NCI-H82 (cell line): ENCODE data around the gene FGFRL1.
A peak's percentile ranks its signal among the peaks of the same experiment; 100 is the strongest.

Source experiments
- DNase-seq: peaks from one replicate; lab custom pipeline; 2025; lab: John Stamatoyannopoulos, UW

The FGFRL1 gene

GRCh38 chr4:1040344-1041146, 29.1 kb downstream of the FGFRL1 start:
- DNase-seq = no peak

DNA sequence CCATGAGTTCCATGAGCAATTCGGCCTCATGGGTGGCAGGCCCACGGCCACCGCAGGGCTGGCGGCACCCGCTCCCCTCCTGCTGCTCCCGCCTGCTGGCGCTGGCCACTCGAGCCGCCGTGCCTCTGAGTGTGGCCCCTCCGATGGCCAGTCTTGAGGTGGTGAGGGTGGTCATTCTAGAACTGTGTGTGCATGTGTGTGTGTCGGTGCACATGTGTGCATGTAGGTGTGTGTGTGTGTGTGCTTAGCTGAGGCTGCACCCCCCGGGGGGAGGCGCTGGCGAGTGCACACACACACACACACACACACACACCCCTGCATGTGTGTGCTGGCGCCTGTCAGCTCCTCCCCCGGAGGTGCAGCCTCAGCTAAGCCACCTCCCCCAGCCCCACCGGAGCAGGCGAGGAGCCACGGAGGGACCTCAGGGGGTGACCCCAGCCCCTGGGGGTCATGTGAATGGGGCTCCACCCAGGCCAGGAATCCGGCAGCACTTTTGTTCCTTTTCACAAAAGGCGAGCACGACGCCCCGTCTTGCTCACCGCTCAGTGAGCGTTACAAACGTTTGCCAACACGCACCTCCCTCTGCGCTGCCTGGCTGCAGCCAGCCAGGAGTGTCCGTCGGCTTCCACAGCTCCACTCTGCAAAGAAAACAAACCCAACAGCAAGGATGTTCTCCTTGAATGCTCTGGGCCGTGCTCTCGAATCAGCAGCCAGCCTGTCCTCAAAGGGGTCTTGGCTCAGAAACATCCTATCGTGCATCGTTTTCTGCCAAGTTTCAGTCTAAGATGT, 29.9 kb downstream of the FGFRL1 start:
- DNase-seq = no peak

- DNase-seq = no peak
Observed at GRCh38 chr4:1041936-1042330, 30.5 kb downstream of the FGFRL1 start.

DNA sequence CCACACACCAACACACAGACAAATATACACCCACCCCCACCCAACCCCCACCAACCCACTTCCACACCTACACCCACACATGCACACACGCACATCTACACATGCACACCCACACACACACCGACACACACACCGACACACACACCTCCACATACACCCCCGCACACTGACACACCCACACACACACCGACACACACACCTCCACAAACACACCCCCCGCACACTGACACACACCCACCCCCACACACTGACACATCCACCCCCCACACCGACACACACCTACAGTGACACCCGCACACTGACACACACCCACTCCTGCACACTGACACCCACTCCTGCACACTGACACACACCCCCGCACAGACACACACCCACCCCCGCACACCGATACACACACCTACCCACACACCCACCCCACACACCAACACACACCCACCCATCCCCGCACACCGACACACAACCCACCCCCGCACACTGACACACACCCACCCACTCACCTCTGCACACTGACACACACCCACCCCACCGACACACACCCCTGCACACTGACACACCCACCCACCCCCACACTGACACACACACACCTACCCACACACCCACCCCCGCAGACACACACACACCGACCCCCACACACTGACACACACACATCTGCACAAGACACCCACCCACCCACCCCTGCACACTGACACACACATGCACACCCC, 31.1 kb downstream of the FGFRL1 start:
- DNase-seq = no peak

DNA sequence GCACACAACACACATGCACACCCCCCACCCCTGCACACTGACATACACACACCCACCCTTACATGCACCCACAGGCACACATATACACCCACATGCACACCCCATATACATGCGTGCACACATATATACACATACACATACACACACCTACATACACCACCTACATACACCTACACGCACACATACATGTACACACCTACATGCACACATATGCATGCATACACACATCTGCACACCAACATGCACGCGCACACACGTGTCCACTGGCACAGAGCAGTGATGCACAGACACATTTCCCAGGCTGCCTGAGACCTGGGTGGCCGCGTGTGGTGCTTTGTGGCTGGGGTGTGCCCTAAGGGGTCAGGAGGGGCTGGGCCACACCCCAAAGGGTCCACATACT, 31.7 kb downstream of the FGFRL1 start:
- no peak for DNase-seq

DNA sequence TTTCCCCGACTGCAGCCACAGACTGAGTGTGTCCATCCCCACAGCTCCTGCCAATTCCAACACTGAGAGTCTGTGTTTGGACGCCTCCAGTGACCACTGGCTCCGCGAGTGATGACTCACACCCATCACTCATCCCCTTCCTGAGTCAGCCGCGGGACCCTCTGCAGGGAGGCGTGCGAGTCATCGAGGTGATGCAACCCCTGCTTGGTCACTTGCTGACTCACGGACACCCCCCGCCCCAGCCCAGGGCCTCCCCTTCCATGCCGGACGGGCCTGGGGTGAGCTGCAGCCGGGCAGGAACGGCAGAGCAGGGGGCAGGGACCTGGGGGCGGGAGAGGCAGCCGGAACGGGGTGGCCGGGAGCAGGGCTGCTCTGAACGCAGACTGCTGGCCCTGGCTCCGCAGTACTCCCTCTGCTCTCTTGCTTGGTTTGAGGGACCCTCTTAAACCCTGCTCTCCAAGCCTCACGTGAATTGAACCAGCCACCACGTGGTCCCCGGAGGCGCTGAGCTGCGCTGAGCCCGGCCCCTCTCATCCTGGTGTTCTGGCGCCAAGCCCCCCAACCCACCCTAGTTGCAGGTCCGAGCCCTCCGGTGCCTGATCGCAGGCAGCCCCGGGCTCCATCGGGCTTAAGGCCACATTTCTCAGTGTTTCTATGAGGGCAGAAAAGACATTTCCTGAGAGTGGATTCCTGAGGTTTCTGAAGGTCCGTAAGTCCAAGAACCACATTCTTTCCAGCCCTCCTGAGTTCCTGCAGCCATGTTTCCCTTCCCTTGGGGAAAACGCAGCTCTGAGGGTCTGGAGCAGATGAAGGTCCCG, 32.4 kb downstream of the FGFRL1 start:
- DNase-seq = no peak

- DNase-seq = no peak
Observed at GRCh38 chr4:1044469-1045192, 33.2 kb downstream of the FGFRL1 start.

GRCh38 chr4:1045193-1045594, 33.8 kb downstream of the FGFRL1 start:
- DNase-seq = no peak

DNA sequence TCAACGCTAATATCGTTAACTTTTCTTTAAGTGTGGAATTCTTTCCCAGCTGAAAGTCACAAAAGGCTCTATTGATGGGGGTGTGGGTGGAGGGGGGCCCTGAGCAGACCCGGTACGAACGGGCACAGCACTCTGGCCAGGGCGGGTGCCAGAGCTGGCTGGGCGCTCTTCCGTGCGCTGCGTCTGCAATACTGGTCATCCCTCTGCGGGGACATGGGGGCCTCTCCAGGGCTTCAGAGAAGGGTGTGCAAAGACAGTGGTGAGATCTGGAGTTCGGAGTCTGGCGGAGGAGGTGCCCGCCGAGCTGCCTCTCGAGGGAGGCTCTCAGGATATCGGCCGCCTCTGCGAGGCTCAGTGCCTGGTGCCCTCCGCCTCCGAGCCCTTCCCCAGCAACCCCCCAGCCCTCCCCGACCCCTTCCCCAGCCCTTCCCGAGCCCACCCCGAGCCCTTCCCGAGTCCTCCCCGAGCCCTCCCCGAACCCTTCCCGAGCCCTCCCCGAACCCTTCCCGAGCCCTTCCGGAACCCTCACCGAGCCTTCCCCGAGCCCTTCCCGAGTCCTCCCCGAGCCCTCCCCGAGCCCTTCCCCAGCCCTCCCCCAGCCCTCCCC, 34.3 kb downstream of the FGFRL1 start:
- no peak for DNase-seq

DNA sequence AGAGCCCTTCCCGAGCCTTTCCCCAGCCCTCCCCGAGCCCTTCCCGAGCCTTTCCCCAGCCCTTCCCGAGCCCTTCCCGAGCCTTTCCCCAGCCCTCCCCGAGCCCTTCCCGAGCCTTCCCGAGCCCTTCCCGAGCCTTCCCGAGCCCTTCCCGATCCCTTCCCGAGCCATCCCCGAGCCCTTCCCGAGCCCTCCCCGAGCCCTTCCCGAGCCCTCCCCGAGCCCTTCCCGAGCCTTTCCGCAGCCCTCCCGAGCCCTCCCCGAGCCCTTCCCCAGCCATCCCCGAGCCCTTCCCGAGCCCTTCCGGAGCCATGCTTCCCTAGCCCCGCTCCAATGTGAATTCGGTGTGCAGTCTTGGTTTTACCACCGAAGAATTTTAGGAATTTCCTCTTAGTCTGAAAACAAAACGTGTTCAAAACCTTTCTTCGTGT, 35.2 kb downstream of the FGFRL1 start:
- DNase-seq = peak; percentile 24

DNA sequence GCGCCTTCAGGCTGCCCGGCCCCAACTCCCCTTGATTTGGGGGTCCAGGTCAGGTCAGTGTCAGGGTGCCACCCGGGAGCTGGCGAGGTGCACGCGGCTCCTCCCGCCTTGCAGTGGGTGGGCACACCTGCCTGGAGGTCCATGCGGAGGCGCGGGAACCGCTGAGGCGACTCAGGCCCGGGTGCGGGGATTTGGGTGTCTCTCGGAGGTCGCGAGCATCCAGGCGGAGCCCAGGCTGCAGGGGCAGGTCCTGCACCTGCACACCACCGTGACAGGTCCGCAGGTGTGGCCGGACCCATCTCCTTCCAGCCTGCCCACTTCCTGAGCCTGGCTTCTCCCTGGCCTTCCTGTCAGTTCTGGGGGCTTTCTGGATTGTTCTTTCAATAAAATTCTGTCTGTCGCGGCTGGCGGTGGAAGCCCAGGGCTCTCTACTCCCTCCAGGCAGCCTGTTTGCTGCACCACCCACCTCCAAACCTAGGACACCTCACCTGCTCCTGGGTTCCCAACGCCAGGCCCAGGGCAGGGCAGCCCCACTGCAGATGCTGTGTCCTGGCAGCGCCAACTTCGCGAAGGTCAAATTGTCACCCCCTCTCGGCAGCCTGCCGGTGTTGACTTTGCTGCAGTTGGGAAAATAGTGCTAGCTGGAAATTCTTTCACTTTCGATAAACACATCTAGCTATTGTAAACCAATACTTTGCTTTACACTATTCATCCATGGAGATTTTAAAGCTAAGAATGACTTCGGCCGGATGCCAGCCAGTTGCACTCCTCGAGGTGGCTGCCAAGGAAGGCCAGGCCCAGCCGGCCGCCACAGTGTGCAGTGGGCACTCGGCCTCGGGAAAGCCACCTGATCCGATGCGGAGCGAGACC, 35.9 kb downstream of the FGFRL1 start:
- no peak for DNase-seq

GRCh38 chr4:1047976-1048772, 36.7 kb downstream of the FGFRL1 start:
- DNase-seq = no peak

DNA sequence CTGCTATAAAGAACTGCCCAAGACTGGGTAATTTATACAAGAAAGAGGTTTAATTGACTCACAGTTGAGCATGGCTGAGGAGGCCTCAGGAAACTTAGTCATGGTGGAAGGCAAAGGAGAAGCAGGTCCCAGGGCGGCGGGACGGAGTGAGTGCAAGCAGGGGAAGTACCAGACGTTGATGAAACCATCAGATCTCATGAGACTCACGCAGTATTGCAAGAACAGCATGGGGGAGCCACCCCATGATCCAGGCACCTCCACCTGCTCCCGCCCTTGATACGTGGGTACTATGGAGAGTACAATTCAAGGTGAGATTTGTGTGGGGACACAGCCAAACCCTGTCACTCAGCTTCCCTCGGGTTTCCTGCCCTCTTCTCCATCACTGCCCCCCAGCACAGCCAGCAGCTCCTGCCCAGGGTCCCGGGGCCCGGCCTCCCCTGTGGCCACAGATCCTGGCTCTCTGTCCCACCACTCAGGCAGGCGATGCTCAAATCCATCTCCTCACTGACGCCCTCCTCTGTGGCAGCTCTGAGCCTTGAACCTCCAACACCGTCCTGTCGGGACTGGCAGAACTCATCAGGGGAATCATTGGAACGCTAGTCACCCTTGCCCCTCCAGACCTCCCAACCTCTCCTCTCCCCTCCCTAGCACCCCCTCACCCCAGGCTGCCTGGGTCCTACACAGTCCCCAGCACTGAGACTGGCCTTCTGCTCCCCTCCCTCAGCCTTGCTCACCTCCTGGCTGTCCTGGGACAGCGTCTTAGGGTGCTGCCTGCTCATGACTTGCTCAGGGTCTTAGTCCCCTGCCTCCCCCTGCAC, 37.6 kb downstream of the FGFRL1 start:
- DNase-seq = no peak

GRCh38 chr4:1049591-1049905, 38.1 kb downstream of the FGFRL1 start:
- no peak for DNase-seq

DNA sequence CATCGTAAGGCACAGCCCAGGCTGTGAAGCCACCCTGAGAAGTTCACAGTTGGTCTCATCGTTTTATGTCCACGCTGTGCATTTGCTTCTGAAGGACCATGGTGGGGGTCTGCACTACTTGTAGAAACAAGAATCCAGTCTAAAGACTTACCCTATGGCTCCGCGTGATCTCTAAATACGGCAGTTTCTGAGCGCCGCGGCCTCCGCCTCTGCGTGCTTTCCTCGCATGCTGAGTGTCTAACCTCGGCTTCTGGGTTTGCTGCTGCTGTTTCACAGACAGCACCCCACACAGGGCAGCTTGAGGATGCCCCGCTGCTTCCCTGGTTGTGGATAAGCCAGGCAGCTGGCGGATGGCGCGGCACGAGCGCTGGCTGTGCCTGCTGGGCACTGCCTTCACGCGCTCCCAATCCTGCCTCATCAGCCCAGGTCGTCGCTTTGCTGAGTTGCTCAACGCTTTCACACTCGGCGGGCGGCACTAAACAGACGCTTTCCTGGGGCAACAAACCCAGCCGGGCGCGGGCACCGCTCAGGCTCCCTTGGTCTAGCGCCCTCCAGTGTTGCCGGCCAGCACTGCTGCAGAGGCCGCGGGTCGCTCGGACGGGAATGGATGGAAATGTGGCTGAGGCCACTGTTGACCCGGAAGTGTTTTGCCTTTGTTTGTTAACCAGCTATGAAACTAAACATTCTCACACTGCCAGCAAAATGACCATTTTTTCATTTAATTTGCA, 39.2 kb downstream of the FGFRL1 start:
- no peak for DNase-seq

GRCh38 chr4:1051472-1051871, 40.0 kb downstream of the FGFRL1 start:
- no peak for DNase-seq

DNA sequence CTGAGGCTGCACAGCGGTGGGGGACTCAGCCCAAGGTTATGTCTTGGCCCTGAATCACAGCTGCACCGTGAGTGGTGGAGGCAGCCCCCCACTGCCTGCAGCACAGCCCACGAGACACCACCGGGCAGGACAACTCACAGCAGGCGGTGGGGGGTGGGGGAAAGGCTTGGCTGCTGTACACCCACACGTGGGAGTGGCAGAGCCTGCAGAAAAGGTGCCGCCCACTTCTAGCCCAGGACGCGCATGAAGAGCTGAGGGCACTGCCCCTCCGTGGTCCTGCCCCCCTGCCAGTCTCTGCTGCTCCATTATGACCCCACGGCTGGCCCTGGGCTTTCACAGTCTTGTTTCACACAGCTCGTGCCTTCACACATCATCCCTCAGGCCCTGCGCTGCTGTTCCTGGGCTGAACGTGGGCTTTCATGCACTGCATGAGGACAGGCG, 40.8 kb downstream of the FGFRL1 start:
- no peak for DNase-seq
